Measurements from ENCODE around the gene TMEM255A.

DNA sequence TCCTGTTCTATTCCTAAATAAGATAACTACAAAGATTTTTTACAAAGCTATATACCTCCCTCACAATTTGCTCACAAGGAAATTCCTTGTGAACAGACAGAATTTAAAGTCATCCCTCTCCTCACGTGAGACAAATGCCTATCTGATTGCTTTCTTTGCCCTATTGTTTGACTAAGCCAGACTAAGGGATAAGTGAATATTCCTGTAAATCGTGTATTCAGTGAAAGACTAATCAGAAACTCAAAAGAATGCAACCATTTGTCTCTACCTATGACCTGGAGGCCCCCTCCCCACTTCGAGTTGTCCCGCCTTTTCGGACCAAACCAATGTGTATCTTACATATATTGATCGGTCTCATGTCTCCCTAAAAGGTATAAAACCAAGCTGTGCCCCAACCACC lies 76.0 kb downstream of the TMEM255A start:
- TF ChIP-seq CTCF (IDR thresholded peaks at IDR 0.05; ENCODE audit: low read depth, low read length) (no peak), POLR2A (IDR thresholded peaks at IDR 0.05; ENCODE audit: extremely low read depth, insufficient read length) (no peak), MAX (IDR thresholded peaks at IDR 0.05; ENCODE audit: low read depth, low read length) (no peak), MYC (IDR thresholded peaks at IDR 0.05; ENCODE audit: low read depth, low read length) (no peak)

All from NB4 (cell line).